HepG2 (cell line): Measurements from ENCODE around the gene DAB1. TPM values are rescaled to one million over a fixed set of nuclear protein-coding genes. Genes with fewer than 3 reads are reported as not detected.

Source experiments
- ATAC-seq: fragments of 200-7000 bp; cut with Tn5 transposase; 3 replicates; pipeline ENCODE4 v1.9.1; 2020; ENCODE audit warnings: mild to moderate bottlenecking, moderate library complexity
- BruUV-seq: library from RNA; stranded (reverse); fragments of 400-500 nt; replicated peaks from 2 replicates; lab custom pipeline; 2021; lab: Mats Ljungman, UMichigan
- CTCF ChIA-PET: fragments of 300-600 bp; formaldehyde crosslinking; extraction: SDS; loops from one replicate; lab custom pipeline; 2021; ENCODE audit warnings: low total read pairs, inconsistent platforms, low intra/inter-chr PET ratio; lab: Yijun Ruan, JAX
- POLR2A ChIA-PET: fragments of 350-600 bp; sonication (Branson Sonifier 250); formaldehyde crosslinking; loops from one replicate; lab custom pipeline; 2020; ENCODE audit warnings: antibody characterized with exemption, inconsistent platforms; lab: Yijun Ruan, JAX
- DNase-seq: peaks from one replicate; pipeline ENCODE4 v3.0.0-alpha.2; 2015; ENCODE audit warnings: low spot score
- FAIRE-seq: peaks from 3 replicates; lab custom pipeline; 2011; peaks lifted over from hg19 to GRCh38; lab: Jason Lieb, UNC
- H2AFZ ChIP-seq: one replicate; pipeline ENCODE4 v1.6.1; 2011; ENCODE audit warnings: low read length, inconsistent platforms
- H3K27ac ChIP-seq: fragments of 300-600 bp; 3 replicates; pipeline ENCODE4 v1.8.0; 2011; ENCODE audit warnings: mixed run types, mild to moderate bottlenecking, mixed read lengths, low read length, inconsistent platforms; ENCODE audit not compliant: insufficient read depth; ENCODE audit errors: extremely low read length
- H3K27me3 ChIP-seq, 2 experiments: fragments of 200-600 bp in 1 of 2; 2 replicates in 1 of 2; 3 replicates in 1 of 2; pipeline versions ENCODE4 v1.6.0 to v1.8.0; 2011; ENCODE audit warnings: low read length in 2 of 2, mild to moderate bottlenecking in 2 of 2, moderate library complexity in 2 of 2, inconsistent platforms in 1 of 2; ENCODE audit not compliant: insufficient read depth in 2 of 2, control insufficient read depth in 1 of 2
- H3K36me3 ChIP-seq, 2 experiments: fragments of 200-600 bp in 1 of 2; replicated peaks in 1 of 2; 2 replicates in 1 of 2; 3 replicates in 1 of 2; pipeline versions ENCODE4 v1.5.1 to v1.8.0; 2011; ENCODE audit warnings: low read length in 2 of 2, inconsistent platforms in 1 of 2; ENCODE audit not compliant: insufficient read depth in 2 of 2, control insufficient read depth in 1 of 2
- H3K4me1 ChIP-seq: 2 replicates; pipeline ENCODE4 v1.5.1; 2012; ENCODE audit warnings: low read length, inconsistent platforms; ENCODE audit not compliant: insufficient read depth
- H3K4me2 ChIP-seq: 2 replicates; pipeline ENCODE4 v1.6.0; 2011; ENCODE audit warnings: low read depth, low read length, inconsistent platforms
- H3K4me3 ChIP-seq, 3 experiments: fragments of 200-600 bp in 1 of 3; sonication (generic), shearing (Covaris generic) in 1 of 3; replicated peaks in 1 of 3; 2 replicates each; pipeline ENCODE4 v1.5.1; 2011 to 2016; ENCODE audit warnings: low read length in 3 of 3, inconsistent platforms in 2 of 3, low read depth in 2 of 3, mild to moderate bottlenecking in 2 of 3, control low read depth in 1 of 3, mixed read lengths in 1 of 3; ENCODE audit not compliant: insufficient read depth in 1 of 3
- H3K79me2 ChIP-seq: one replicate; pipeline ENCODE4 v1.6.1; 2011; ENCODE audit warnings: low read length, inconsistent platforms; ENCODE audit not compliant: insufficient read depth
- H3K9ac ChIP-seq: 2 replicates; pipeline ENCODE4 v1.6.0; 2011; ENCODE audit warnings: mild to moderate bottlenecking, low read depth, low read length, inconsistent platforms; ENCODE audit not compliant: insufficient read depth
- H3K9me3 ChIP-seq: 2 replicates; pipeline ENCODE4 v1.5.1; 2012; ENCODE audit warnings: mild to moderate bottlenecking, low read length
- H4K20me1 ChIP-seq: 2 replicates; pipeline ENCODE4 v1.6.0; 2011; ENCODE audit warnings: inconsistent platforms, mild to moderate bottlenecking, low read length, moderate library complexity; ENCODE audit not compliant: insufficient read depth
- ATAD3A ChIP-seq: sonication (generic); formaldehyde crosslinking; IDR thresholded peaks from 2 replicates; pipeline ENCODE4 v1.4.0; 2020; ENCODE audit warnings: missing genetic modification reagents
- BRCA1 ChIP-seq: sonication (generic); formaldehyde crosslinking; IDR thresholded peaks from 2 replicates; pipeline ENCODE4 v1.4.0; 2020; ENCODE audit warnings: missing genetic modification reagents
- HIC2 ChIP-seq: sonication (generic); formaldehyde crosslinking; IDR thresholded peaks from 2 replicates; pipeline ENCODE4 v1.9.0; 2022; ENCODE audit warnings: low read depth, missing genetic modification reagents
- HNRNPK ChIP-seq: fragments of 200-400 bp; formaldehyde crosslinking; IDR thresholded peaks from 2 replicates; pipeline ENCODE4 v1.6.1; 2018; ENCODE audit warnings: low read length, low read depth, moderate library complexity, mild to moderate bottlenecking; ENCODE audit not compliant: poor library complexity, severe bottlenecking
- RARG ChIP-seq: sonication (generic); formaldehyde crosslinking; IDR thresholded peaks from 2 replicates; pipeline ENCODE4 v1.4.0; 2020; ENCODE audit warnings: low read depth, mild to moderate bottlenecking, missing genetic modification reagents
- SIX1 ChIP-seq: sonication (generic); formaldehyde crosslinking; IDR thresholded peaks from 2 replicates; pipeline ENCODE4 v1.4.0; 2020; ENCODE audit warnings: missing genetic modification reagents, borderline replicate concordance
- TEAD3 ChIP-seq: optimal IDR thresholded peaks from 2 replicates; pipeline ENCODE3; 2016; ENCODE audit warnings: borderline replicate concordance
- TFDP2 ChIP-seq: sonication (generic); formaldehyde crosslinking; IDR thresholded peaks from 2 replicates; pipeline ENCODE4 v1.4.0; 2020; ENCODE audit warnings: missing genetic modification reagents
- ZBTB3 ChIP-seq: sonication (generic); formaldehyde crosslinking; IDR thresholded peaks from 2 replicates; pipeline ENCODE4 v1.4.0; 2020; ENCODE audit warnings: low read depth, mild to moderate bottlenecking, moderate library complexity, missing genetic modification reagents, borderline replicate concordance
- ZBTB43 ChIP-seq: sonication (generic); formaldehyde crosslinking; conservative IDR thresholded peaks from 2 replicates; pipeline ENCODE4 v1.4.0; 2020; ENCODE audit warnings: missing genetic modification reagents
- ZNF232 ChIP-seq: sonication (generic); formaldehyde crosslinking; IDR thresholded peaks from 2 replicates; pipeline ENCODE4 v1.4.0; 2020; ENCODE audit warnings: missing genetic modification reagents, borderline replicate concordance
- ZNF558 ChIP-seq: sonication (generic); formaldehyde crosslinking; IDR thresholded peaks from 2 replicates; pipeline ENCODE4 v1.9.0; 2022; ENCODE audit warnings: mild to moderate bottlenecking, missing genetic modification reagents, borderline replicate concordance
- ZNF577 ChIP-seq: sonication (generic); formaldehyde crosslinking; IDR thresholded peaks from 2 replicates; pipeline ENCODE4 v1.4.0; 2020; ENCODE audit warnings: mild to moderate bottlenecking, low read depth, missing genetic modification reagents, borderline replicate concordance
- ZNF629 ChIP-seq: sonication (generic); formaldehyde crosslinking; conservative IDR thresholded peaks from 2 replicates; pipeline ENCODE4 v1.5.0; 2020; ENCODE audit warnings: missing genetic modification reagents
- WGBS: methylation state at CpG from one replicate; pipeline ENCODE4 v1.1.6; 2017; ENCODE audit warnings: low lambda C conversion rate; 5-methylcytosine and 5-hydroxymethylcytosine counted together
- in situ Hi-C: cut with HindIII; loops from 2 replicates; pipeline ENCODE4 v1.10.0; 2017; ENCODE audit warnings: low pct_unique_long_range_greater_than_20kb; ENCODE audit not compliant: extremely low pct_ligation_motif_present
- intact Hi-C: fragments of 100-400 bp; cut with micrococcal nuclease; formaldehyde crosslinking; loops from one replicate; pipeline ENCODE4 v1.10.0; 2022; ENCODE audit not compliant: unreplicated experiment
- polyA plus RNA-seq, 8 experiments: library from polyadenylated mRNA; depleted of rRNA in 3 of 8; stranded (reverse) in 7 of 8; unstranded in 1 of 8; fragments of >200 nt; fragmentation: Illumina TruSeq in 4 of 8; extraction: Trizol in 4 of 8; gene quantifications; 2 replicates each; pipeline versions ENCODE4 v1.2.1 to v1.2.3, GENCODE V29; 2011 to 2016; ENCODE audit warnings: low read depth in 4 of 8, missing spikeins in 1 of 8, mixed read lengths in 1 of 8; ENCODE audit not compliant: insufficient read depth in 1 of 8
- total RNA-seq, 5 experiments: library from RNA; depleted of rRNA; stranded (reverse); fragments of >200 nt; fragmentation: Illumina TruSeq; extraction: Trizol; gene quantifications; 2 replicates each; pipeline ENCODE4 v1.2.3, GENCODE V29; 2016; ENCODE audit warnings: low read depth in 1 of 5

DAB1 gene
- total and polyA plus RNA-seq, 2 of the 13 experiments (the other 11 are each of a cell fraction or from before 2014, with no cell fraction given), result 0.04 to 0.13 TPM

GRCh38 chr1:57296726-57297250 is 127.1 kb downstream of the DAB1 start:
- WGBS, result 44% methylated on average over 4 of the region's 4 CpGs
- no peak for DNase-seq
- H3K27ac ChIP-seq, result no peak overlapping the region
- intact Hi-C loops, result no loop called here
- FAIRE-seq, result no peak
- POLR2A ChIA-PET, result no interaction called here
- H2AFZ ChIP-seq, result no peak overlapping the region
- H3K9ac ChIP-seq, result no peak overlapping the region
- no peaks in the 10 kb centered on the region for H3K36me3 ChIP-seq
- H3K9me3 ChIP-seq, result no peaks in the 10 kb centered on the region
- TF ChIP-seq ATAD3A (CRISPR knock-in tag) (no peak), ZNF232 (no peak), HNRNPK (no peak), TFDP2 (no peak), ZBTB3 (CRISPR knock-in tag) (no peak), ZNF629 (CRISPR knock-in tag) (no peak), RARG (CRISPR knock-in tag) (no peak), ZNF577 (no peak), BRCA1 (CRISPR knock-in tag) (no peak), ZNF558 (CRISPR knock-in tag) (no peak), TEAD3 (CRISPR knock-in tag) (no peak), ZBTB43 (CRISPR knock-in tag) (no peak), SIX1 (no peak), HIC2 (no peak)
- TF ChIP-seq, all 625 proteins: peak for 0
- H3K79me2 ChIP-seq, result no peaks in the 10 kb centered on the region
- BruUV-seq, result no TSS peak
- in situ Hi-C loops, result loop anchor here (25.0 kb wide), 1 partner anchor 459 kb away; no protein-coding TSS in a partner anchor
- CTCF ChIA-PET, result no interaction called here
- ATAC-seq, result no peak
- H3K4me2 ChIP-seq, result no peak overlapping the region
- peaks cover 11% of the 10 kb centered on the region for H3K4me1 ChIP-seq
- no peak overlapping the region for H3K4me3 ChIP-seq
- H3K27me3 ChIP-seq, result no peaks in the 10 kb centered on the region; a peak in 2 of 5 replicates
- no peaks in the 10 kb centered on the region for H4K20me1 ChIP-seq
